SK-N-DZ (cell line): ENCODE measurements around the gene SOX5.
"Not testable (repeated sequence)": the region's sequence is repeated elsewhere in the genome, so short reads cannot be mapped to it uniquely, and the experiment has no call there.

Source experiments
- DNase-seq: peaks from one replicate; pipeline ENCODE4 v3.0.0-alpha.2; 2015; ENCODE audit warnings: low spot score

The SOX5 gene

DNA sequence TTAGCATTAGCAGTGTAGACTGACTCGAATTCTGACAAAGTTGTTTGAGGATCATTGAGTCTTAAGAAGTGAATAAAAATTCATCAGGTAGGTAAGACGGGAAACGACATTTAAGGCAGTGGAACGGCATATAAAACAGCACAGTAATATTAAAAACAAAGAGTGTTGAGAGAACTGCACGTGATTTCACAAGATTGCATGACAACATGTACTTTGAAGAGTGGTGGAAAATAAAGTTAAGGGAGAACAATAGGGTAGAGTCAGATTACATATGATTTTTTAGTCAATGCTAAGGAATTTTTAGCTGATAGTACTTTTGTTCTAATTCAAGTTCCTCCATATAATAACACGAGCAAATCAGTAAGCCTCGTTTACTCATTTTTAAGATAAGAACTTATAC is 115.4 kb downstream of the SOX5 start:
- DNase-seq: no peak

GRCh38 chr12:23831739-23832138 is 117.7 kb downstream of the SOX5 start:
- DNase-seq: no peak

- no peak for DNase-seq
These were observed 119.3 kb downstream of the SOX5 start for GRCh38 chr12:23830210-23830609.

DNA sequence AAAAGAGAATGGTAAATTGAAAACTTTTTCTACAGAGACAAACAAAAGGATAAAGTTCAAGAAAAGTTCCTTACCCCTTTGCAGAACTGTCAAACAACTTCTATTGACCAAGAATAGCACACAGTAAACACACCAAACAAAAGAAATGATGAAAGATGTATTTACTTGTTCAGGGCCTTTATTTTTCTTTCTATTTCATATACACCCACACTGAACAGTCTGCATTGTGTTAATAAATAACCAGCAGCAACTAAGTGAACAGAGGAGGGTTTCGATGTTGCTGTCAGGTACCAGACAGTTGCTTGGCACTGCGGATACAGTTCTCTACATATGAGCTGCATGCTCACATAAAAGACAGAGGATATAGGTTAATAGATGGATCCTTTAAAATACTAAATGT is 122.1 kb downstream of the SOX5 start:
- no peak for DNase-seq

- not testable (repeated sequence) for DNase-seq
These were observed 124.3 kb downstream of the SOX5 start for GRCh38 chr12:23825124-23825523.

GRCh38 chr12:23824358-23824757 is 125.1 kb downstream of the SOX5 start:
- DNase-seq: no peak

- DNase-seq: not testable (repeated sequence)
These were observed 126.6 kb downstream of the SOX5 start for GRCh38 chr12:23822883-23823282.

DNA sequence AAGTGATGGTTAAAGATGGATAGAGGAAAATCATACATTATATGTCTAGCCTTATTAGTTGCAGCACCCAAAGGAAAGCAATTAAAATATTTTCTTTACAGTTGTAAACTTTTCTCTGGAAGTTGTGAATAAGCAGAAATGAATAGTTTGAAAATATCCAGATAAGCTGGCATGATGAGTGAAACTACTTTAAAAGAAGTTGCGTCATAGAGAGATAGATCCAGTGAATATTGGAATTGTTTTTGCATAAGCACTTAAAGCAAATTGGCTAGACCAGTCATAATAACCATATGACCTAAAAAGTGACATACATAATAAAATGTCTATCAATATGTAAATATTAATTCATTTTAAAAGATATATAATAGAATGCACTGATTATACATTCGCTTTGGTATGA is 132.1 kb downstream of the SOX5 start:
- DNase-seq: no peak

DNA sequence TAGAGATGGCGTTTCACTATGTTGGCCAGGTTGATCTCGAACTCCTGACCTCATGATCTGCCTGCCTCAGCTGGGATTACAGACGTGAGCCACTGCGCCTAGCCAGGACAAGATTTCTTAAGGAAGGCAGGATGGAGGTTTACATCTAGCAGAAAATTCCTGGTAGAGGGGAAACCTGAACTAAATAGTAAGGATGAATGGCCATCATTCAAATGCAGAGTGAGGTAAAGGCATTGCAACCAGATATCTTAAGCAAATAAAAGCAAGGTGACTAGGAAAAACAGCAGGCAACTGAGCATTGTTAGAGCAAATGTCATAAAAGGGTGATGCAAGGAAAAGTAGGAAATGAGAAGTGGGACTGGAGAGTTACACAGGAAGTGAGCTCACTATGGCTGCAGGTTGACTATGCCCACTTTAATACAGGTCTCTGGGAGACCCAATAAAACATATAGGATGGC is 133.0 kb downstream of the SOX5 start:
- no peak for DNase-seq

DNA sequence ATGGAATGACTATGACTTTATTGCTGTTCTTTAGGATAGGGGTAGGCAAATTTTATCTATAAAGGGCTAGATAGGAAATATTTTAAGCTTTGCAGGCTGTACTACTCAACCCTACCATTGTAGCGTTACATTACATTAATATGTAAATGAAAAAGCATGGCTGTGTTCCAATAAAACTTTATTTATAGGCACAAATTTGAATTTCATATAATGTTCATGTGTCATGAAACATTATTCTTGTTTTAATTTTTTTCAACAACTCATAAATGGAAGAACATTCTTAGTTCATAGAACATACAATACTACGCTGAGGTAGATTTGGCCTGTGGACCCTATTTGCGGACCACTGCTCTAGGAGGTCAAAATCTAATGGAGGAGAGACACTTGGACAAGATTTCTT is 133.7 kb downstream of the SOX5 start:
- no peak for DNase-seq

- no peak for DNase-seq
These were observed 136.3 kb downstream of the SOX5 start for GRCh38 chr12:23813206-23813605.

DNA sequence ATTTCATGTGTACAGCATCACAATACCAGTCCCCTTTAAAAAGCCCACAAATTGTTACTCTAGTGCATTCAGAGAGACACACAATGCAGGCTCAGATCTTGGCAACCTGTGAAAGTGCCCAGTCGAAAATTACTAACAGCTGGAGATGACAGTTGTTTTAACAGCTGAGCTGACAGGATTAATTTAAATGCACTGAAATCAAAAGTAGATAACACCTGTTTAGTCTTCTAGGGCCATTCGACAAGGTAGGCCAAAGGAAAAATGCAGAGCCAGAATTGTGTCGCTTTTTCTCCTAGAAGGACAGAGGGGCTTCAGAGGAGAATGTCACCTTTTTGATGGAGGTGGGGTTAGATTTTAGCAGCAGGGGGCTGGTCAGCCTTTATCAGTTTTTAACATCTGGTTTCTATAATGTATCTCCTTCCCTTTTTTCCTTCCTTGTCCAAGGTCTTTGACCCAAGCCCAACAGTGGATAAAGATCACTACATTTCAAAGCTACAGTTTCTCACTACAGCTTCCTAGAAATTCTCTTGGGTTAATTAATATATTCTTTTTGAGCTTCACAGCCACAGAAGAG is 139.1 kb downstream of the SOX5 start:
- peak; percentile 25 for DNase-seq

- no peak for DNase-seq
These were observed 145.9 kb downstream of the SOX5 start for GRCh38 chr12:23803540-23803939.

GRCh38 chr12:23795494-23795893 is 154.0 kb downstream of the SOX5 start:
- DNase-seq: no peak

DNA sequence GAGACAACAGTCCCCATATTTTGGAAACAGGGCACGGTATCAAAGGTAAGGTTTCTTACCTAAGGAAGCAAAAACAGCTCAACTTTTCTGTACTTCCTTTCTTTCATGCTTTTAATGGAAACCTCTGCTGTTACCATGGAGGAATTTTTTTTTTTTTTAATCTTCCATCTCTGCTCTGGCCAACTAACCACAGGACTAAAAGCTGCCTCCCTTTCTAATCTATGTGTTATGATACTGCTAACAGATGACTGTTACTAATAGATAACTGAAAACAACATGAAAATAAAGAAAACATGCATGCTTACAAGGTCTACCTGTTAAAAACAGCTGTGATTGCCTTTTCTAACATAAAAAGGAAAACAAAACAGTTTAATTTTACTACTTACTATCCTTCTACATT is 168.4 kb downstream of the SOX5 start:
- DNase-seq: no peak

- DNase-seq: no peak
These were observed 174.3 kb downstream of the SOX5 start for GRCh38 chr12:23775208-23775607.

- DNase-seq: no peak
These were observed 178.1 kb downstream of the SOX5 start for GRCh38 chr12:23771240-23771949.

DNA sequence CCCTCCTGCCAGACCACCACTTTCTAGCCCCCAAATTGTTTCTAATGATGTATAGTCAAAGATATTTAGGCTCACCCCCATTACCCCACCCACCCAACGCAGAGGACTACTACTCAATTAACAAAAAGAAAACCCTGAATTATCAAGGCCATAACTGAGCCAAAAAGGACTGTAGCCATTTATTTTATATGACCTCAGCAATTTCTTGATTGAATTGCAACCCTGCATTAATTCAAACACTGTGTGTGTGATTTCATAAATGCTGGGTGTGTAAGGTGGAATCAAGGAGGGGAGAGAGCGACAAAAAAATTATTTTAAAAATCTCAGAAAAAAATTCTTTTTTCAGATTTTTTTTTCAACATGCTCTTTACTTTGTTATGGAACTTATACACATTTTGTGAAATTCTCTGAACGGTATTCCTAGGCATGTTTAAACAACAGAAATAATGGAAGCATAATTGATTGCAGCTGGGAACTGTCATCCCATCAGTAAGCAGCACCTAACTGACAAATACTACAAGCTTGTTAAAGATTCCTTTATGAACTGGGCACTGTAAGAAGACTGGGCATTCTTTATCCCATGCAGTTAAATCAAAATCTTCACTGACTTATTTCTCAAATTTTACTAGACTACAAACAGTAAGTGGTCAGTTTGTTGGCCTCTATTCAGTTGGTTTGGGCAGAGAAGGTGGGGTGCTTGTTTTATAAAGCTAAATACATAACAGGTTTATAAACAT is 179.1 kb downstream of the SOX5 start:
- peak; percentile 6 for DNase-seq

- DNase-seq: no peak
These were observed 181.6 kb downstream of the SOX5 start for GRCh38 chr12:23767834-23768233.

- DNase-seq: no peak
These were observed 185.7 kb downstream of the SOX5 start for GRCh38 chr12:23763724-23764123.

DNA sequence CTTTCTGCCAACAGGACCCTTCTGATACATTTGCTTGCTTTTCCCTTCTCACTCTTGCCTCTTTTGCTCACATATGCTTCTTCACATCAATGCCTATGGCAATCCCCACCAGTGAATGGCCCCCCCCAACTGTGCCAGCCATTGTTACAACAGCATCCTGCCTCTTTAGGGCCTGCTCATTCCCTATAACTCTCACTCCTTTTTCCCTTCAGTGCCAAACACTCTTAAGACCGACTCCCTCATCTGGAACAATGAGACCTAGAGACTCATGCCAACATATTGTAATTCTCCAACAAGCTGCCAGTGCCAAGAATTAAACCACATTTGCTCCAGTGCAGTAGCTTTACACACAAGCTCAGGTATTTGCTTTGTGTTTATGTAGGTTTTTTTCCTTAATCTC is 189.0 kb downstream of the SOX5 start:
- DNase-seq: no peak

DNA sequence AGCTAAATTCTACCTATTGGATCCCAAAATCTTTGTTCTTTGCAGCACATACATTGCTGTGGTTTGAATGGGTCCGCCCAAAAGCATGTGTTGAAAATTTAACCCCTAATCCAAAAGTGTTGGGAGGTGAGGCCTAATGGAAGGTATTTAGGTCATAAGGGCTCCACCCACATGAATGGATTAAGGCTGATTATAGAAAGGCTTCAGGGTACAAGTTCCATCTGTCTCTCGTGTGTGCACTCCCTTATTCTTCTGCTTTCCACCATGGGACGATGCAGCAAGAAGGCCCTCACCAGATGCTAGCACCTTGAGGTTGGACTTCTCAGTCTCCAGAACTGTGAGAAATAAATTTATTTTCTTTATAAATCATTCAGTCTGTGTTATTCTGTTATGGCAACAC is 190.9 kb downstream of the SOX5 start:
- DNase-seq: no peak

- no peak for DNase-seq
These were observed 191.9 kb downstream of the SOX5 start for GRCh38 chr12:23757541-23757962.
